GM12878 (cell line): ENCODE data around the gene MT1H.

Experiments
- ATF2 ChIP-seq: IDR thresholded peaks from 2 replicates; pipeline ENCODE4 v1.6.1; 2012; ENCODE audit warnings: low read length, inconsistent platforms
- CREB1 ChIP-seq: IDR thresholded peaks from 2 replicates; pipeline ENCODE4 v1.6.1; 2012; ENCODE audit warnings: low read depth, mild to moderate bottlenecking, inconsistent platforms
- GABPA ChIP-seq: IDR thresholded peaks from 2 replicates; pipeline ENCODE4 v1.6.1; 2014; ENCODE audit warnings: antibody characterized with exemption, low read depth, mild to moderate bottlenecking, inconsistent platforms
- NR2C2 ChIP-seq: IDR thresholded peaks from 2 replicates; pipeline ENCODE4 v1.6.1; 2011; ENCODE audit warnings: borderline replicate concordance, low read depth; ENCODE audit not compliant: control insufficient read depth, insufficient read length
- PBX3 ChIP-seq: IDR thresholded peaks from 2 replicates; pipeline ENCODE4 v1.6.1; 2011; ENCODE audit warnings: mild to moderate bottlenecking, low read depth, low read length, moderate library complexity; ENCODE audit not compliant: insufficient replicate concordance
- POLR2AphosphoS2 ChIP-seq: IDR thresholded peaks from 2 replicates; pipeline ENCODE4 v1.6.1; 2011; ENCODE audit warnings: low read depth, mild to moderate bottlenecking, low read length, improper control_type of control experiment, moderate library complexity
- SREBF1 ChIP-seq: IDR thresholded peaks from 2 replicates; pipeline ENCODE4 v1.6.1; 2012; ENCODE audit warnings: mild to moderate bottlenecking, low read length
- SUPT20H ChIP-seq: IDR thresholded peaks from 2 replicates; pipeline ENCODE4 v1.6.1; 2011; ENCODE audit warnings: low read depth, mild to moderate bottlenecking, low read length, moderate library complexity, borderline replicate concordance; ENCODE audit not compliant: control insufficient read depth
- TAF1 ChIP-seq: IDR thresholded peaks from 2 replicates; pipeline ENCODE4 v1.6.1; 2011; ENCODE audit warnings: mild to moderate bottlenecking, low read depth, low read length, borderline replicate concordance
- ZSCAN29 ChIP-seq: fragments of 450-650 bp; IDR thresholded peaks from 2 replicates; pipeline ENCODE4 v1.6.1; 2017; ENCODE audit warnings: mild to moderate bottlenecking, moderate library complexity
- TF ChIP-seq, protein P1 (sequence below), 3 experiments: IDR thresholded peaks in 2 of 3; conservative IDR thresholded peaks in 1 of 3; 2 replicates each; pipeline ENCODE4 v1.5.1; 2011; ENCODE audit warnings: low read depth in 3 of 3, low read length in 3 of 3, mild to moderate bottlenecking in 3 of 3, control low read depth in 2 of 3, moderate library complexity in 2 of 3, inconsistent platforms in 1 of 3, mixed read lengths in 1 of 3; ENCODE audit not compliant: control insufficient read depth in 2 of 3, insufficient read depth in 1 of 3; ENCODE audit errors: extremely low read depth in 1 of 3
- TF ChIP-seq, protein P2 (sequence below): IDR thresholded peaks from 2 replicates; pipeline ENCODE4 v1.6.1; 2012; ENCODE audit warnings: low read depth, low read length, improper control_type of control experiment

DNA sequence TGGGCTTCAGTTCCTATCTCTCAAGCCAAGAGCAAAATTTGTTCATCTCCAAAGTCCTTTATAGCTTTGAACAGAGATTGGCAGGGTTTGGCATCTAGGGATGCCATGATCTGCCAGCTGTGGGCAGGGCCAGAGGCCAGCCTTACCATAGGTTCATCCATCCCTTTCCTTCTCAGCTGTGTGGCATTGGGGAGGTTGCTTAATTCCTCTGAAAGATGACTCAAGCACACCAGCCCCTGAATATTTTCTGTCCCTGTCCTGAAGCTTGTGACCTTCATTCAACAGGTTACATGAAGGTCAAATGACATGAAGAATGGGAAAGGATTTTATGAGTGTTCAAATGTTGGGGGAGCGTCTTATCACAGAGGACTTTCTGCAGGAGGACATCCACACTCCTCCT is 5.1 kb upstream of the MT1H start:
- TF ChIP-seq TAF1 (no peak), ZSCAN29 (no peak), PBX3 (no peak), SUPT20H (no peak), NR2C2 (no peak), GABPA (no peak), ATF2 (no peak), POLR2AphosphoS2 (no peak), CREB1 (no peak), SREBF1 (no peak)
- TF ChIP-seq, protein P1, sequence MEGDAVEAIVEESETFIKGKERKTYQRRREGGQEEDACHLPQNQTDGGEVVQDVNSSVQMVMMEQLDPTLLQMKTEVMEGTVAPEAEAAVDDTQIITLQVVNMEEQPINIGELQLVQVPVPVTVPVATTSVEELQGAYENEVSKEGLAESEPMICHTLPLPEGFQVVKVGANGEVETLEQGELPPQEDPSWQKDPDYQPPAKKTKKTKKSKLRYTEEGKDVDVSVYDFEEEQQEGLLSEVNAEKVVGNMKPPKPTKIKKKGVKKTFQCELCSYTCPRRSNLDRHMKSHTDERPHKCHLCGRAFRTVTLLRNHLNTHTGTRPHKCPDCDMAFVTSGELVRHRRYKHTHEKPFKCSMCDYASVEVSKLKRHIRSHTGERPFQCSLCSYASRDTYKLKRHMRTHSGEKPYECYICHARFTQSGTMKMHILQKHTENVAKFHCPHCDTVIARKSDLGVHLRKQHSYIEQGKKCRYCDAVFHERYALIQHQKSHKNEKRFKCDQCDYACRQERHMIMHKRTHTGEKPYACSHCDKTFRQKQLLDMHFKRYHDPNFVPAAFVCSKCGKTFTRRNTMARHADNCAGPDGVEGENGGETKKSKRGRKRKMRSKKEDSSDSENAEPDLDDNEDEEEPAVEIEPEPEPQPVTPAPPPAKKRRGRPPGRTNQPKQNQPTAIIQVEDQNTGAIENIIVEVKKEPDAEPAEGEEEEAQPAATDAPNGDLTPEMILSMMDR (IDR thresholded peaks at IDR 0.05 in 2 of 3, conservative IDR thresholded peaks at IDR 0.05 in 1 of 3; ENCODE audit: control insufficient read depth in 2 of 3, extremely low read depth in 1 of 3, insufficient read depth in 1 of 3, low read depth in 3 of 3, low read length in 3 of 3) = no peak
- TF ChIP-seq, protein P2, sequence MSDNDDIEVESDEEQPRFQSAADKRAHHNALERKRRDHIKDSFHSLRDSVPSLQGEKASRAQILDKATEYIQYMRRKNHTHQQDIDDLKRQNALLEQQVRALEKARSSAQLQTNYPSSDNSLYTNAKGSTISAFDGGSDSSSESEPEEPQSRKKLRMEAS = no peak
